Activated CD8-positive, alpha-beta memory T cell treated with anti-CD3 and anti-CD28 coated beads, Interleukin-2, amount 10 ng/mL, durations not matched to agents 7 days and 5 days (primary cell): ENCODE results near the gene KRIT1. TPM values are rescaled to one million over a fixed set of nuclear protein-coding genes. Genes with fewer than 3 reads are reported as not detected.
"Not testable (repeated sequence)": the region's sequence is repeated elsewhere in the genome, so short reads cannot be mapped to it uniquely, and the experiment has no call there.

Experiments used
- ATAC-seq: fragments of 150-1000 bp; cut with Tn5 transposase; one replicate; pipeline ENCODE4 v1.10.0; 2021; ENCODE audit warnings: moderate library complexity
- CTCF ChIA-PET: fragments of 350-600 bp; sonication (Branson Sonifier 250); formaldehyde crosslinking; loops from one replicate; lab custom pipeline; 2021; ENCODE audit warnings: antibody characterized with exemption; lab: Charles Lee
- DNase-seq: peaks from one replicate; pipeline ENCODE4 v3.0.0-alpha.2; 2020
- H3K27ac Mint-ChIP-seq: one replicate; pipeline ENCODE4 v1.8.0; 2021; ENCODE audit warnings: mild to moderate bottlenecking, mixed read lengths
- H3K27me3 Mint-ChIP-seq: one replicate; pipeline ENCODE4 v1.8.0; 2021; ENCODE audit warnings: mixed read lengths
- H3K36me3 Mint-ChIP-seq: one replicate; pipeline ENCODE4 v1.8.0; 2021; ENCODE audit warnings: mild to moderate bottlenecking, mixed read lengths
- H3K4me1 Mint-ChIP-seq: one replicate; pipeline ENCODE4 v1.8.0; 2021; ENCODE audit warnings: mixed read lengths
- H3K4me3 Mint-ChIP-seq: one replicate; pipeline ENCODE4 v1.8.0; 2021; ENCODE audit warnings: mild to moderate bottlenecking, moderate library complexity, mixed read lengths
- H3K9me3 Mint-ChIP-seq: one replicate; pipeline ENCODE4 v1.8.0; 2022; ENCODE audit warnings: low read depth, mixed read lengths
- total RNA-seq, 2 experiments: library from RNA; stranded (reverse); gene quantifications; one replicate each; pipeline ENCODE4 v1.2.3, GENCODE V29; 2021

Gene KRIT1
- total RNA-seq, 2 experiments from 2014 or later, result 45.4 to 46.4 TPM

GRCh38 chr7:92230547-92230946, 15.2 kb downstream of the KRIT1 start:
- H3K4me3 Mint-ChIP-seq, result no peak overlapping the region
- H3K36me3 Mint-ChIP-seq, result peaks cover 62% of the 10 kb centered on the region
- H3K27me3 Mint-ChIP-seq, result no peaks in the 10 kb centered on the region
- no peaks in the 10 kb centered on the region for H3K9me3 Mint-ChIP-seq
- no peaks in the 10 kb centered on the region for H3K4me1 Mint-ChIP-seq
- ATAC-seq (no peak), DNase-seq (no peak)
- no peak overlapping the region for H3K27ac Mint-ChIP-seq
- CTCF ChIA-PET, result interaction anchor here (1.4 kb wide), 1 partner anchor 218 kb away, joined by 4 read pairs; no protein-coding TSS in a partner anchor

DNA sequence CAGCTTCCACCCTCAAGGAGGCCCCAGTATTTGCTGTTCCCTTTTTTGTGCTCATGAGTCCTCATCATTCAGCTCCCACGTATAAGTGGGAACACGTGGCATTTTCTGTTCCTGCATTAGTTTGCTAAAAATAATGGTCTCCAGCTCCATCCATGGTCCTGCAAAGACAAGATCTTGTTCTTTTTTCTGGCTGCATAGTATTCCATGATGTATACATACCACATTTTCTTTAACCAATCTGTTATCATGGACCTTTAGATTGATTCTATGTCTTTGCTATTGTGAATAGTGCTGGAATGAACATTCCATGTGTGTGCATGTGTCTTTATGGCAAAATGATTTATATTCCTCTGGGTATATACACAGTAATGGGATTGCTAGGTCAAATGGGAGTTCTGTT, 17.0 kb downstream of the KRIT1 start:
- ATAC-seq, result no peak
- CTCF ChIA-PET, result no interaction called here

GRCh38 chr7:92228100-92228499, 17.6 kb downstream of the KRIT1 start:
- no peak for ATAC-seq
- Mint-ChIP-seq H3K36me3 (peaks cover 52% of the 10 kb centered on the region), H3K27me3 (no peaks in the 10 kb centered on the region), H3K4me1 (no peaks in the 10 kb centered on the region), H3K27ac (peak overlapping the region; percentile 40), H3K9me3 (no peaks in the 10 kb centered on the region), H3K4me3 (no peak overlapping the region)
- DNase-seq, result no peak
- CTCF ChIA-PET, result no interaction called here

More for the DNA sequence above, 17.0 kb downstream of the KRIT1 start:
- H3K36me3 Mint-ChIP-seq, result peaks cover 55% of the 10 kb centered on the region
- H3K9me3 Mint-ChIP-seq, result no peaks in the 10 kb centered on the region
- H3K27me3 Mint-ChIP-seq, result no peaks in the 10 kb centered on the region
- DNase-seq, result no peak
- no peak overlapping the region for H3K27ac Mint-ChIP-seq
- no peak overlapping the region for H3K4me3 Mint-ChIP-seq
- H3K4me1 Mint-ChIP-seq, result no peaks in the 10 kb centered on the region

- DNase-seq (no peak), ATAC-seq (no peak)
- H3K27ac Mint-ChIP-seq, result no peak overlapping the region
- H3K9me3 Mint-ChIP-seq, result no peaks in the 10 kb centered on the region
- peaks cover 49% of the 10 kb centered on the region for H3K36me3 Mint-ChIP-seq
- CTCF ChIA-PET, result no interaction called here
- H3K4me3 Mint-ChIP-seq, result no peak overlapping the region
- H3K4me1 Mint-ChIP-seq, result no peaks in the 10 kb centered on the region
- no peaks in the 10 kb centered on the region for H3K27me3 Mint-ChIP-seq
Observed at GRCh38 chr7:92226981-92227380, 18.7 kb downstream of the KRIT1 start.

GRCh38 chr7:92221766-92222165, 23.9 kb downstream of the KRIT1 start:
- H3K27me3 Mint-ChIP-seq, result no peaks in the 10 kb centered on the region
- CTCF ChIA-PET, result no interaction called here
- peaks cover 51% of the 10 kb centered on the region for H3K36me3 Mint-ChIP-seq
- no peak for ATAC-seq
- no peak for DNase-seq
- no peak overlapping the region for H3K27ac Mint-ChIP-seq
- no peaks in the 10 kb centered on the region for H3K9me3 Mint-ChIP-seq
- no peaks in the 10 kb centered on the region for H3K4me1 Mint-ChIP-seq
- no peak overlapping the region for H3K4me3 Mint-ChIP-seq

- DNase-seq, result no peak
- H3K27me3 Mint-ChIP-seq, result no peaks in the 10 kb centered on the region
- peaks cover 67% of the 10 kb centered on the region for H3K36me3 Mint-ChIP-seq
- CTCF ChIA-PET, result interaction anchor here (1.1 kb wide), 2 partner anchors 13 to 17 kb away, joined by 3 read pairs; no protein-coding TSS in a partner anchor
- ATAC-seq, result no peak
- peaks cover 9% of the 10 kb centered on the region for H3K9me3 Mint-ChIP-seq
- H3K4me1 Mint-ChIP-seq, result peaks cover 9% of the 10 kb centered on the region
- no peak overlapping the region for H3K27ac Mint-ChIP-seq
- H3K4me3 Mint-ChIP-seq, result no peak overlapping the region
Observed at GRCh38 chr7:92206672-92207071, 39.0 kb downstream of the KRIT1 start.

- Mint-ChIP-seq H3K4me1 (peaks cover 9% of the 10 kb centered on the region), H3K27me3 (no peaks in the 10 kb centered on the region), H3K9me3 (peaks cover 9% of the 10 kb centered on the region), H3K36me3 (peaks cover 62% of the 10 kb centered on the region), H3K4me3 (no peak overlapping the region), H3K27ac (no peak overlapping the region)
- CTCF ChIA-PET, result interaction anchor here (1.1 to 1.7 kb wide), 2 partner anchors 9 to 18 kb away, joined by 3 read pairs; no protein-coding TSS in a partner anchor
- ATAC-seq (no peak), DNase-seq (no peak)
Observed at GRCh38 chr7:92205987-92206386, 39.7 kb downstream of the KRIT1 start.

GRCh38 chr7:92200791-92201190, 44.9 kb downstream of the KRIT1 start:
- Mint-ChIP-seq H3K27me3 (no peaks in the 10 kb centered on the region), H3K9me3 (no peaks in the 10 kb centered on the region), H3K4me3 (no peak overlapping the region), H3K36me3 (peaks cover 38% of the 10 kb centered on the region), H3K4me1 (no peaks in the 10 kb centered on the region), H3K27ac (no peak overlapping the region)
- ATAC-seq (no peak), DNase-seq (no peak)
- CTCF ChIA-PET, result interaction anchor here (1.0 to 1.6 kb wide), 2 partner anchors 9 to 246 kb away, joined by 3 read pairs; partner anchors contain the start of gene GATAD1

DNA sequence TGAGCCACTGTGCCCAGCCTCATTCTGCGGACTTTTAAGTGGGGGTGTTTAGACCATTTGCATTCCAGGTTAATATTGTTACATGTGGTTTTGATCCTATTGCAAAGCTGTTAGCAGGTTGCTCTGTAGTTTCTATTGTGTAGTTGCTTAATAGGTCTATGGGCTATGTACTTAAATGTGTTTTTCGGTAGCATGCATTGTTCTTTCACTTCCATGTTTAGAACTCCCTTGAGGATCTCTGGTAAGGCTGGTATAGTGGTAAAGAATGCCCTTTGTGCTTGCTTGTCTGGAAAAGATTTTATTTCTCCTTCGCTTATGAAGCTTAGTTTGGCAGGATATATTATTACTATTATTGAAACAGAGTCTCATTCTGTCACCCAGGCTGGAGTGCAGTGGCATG, 53.4 kb downstream of the KRIT1 start:
- DNase-seq, result no peak
- CTCF ChIA-PET, result interaction anchor here (1.0 to 1.8 kb wide), 2 partner anchors 8 to 15 kb away, joined by 3 read pairs; no protein-coding TSS in a partner anchor
- peaks cover 36% of the 10 kb centered on the region for H3K36me3 Mint-ChIP-seq
- H3K27ac Mint-ChIP-seq, result no peak overlapping the region
- no peaks in the 10 kb centered on the region for H3K27me3 Mint-ChIP-seq
- ATAC-seq, result no peak
- H3K4me3 Mint-ChIP-seq, result no peak overlapping the region
- no peaks in the 10 kb centered on the region for H3K4me1 Mint-ChIP-seq
- H3K9me3 Mint-ChIP-seq, result peaks cover 12% of the 10 kb centered on the region

DNA sequence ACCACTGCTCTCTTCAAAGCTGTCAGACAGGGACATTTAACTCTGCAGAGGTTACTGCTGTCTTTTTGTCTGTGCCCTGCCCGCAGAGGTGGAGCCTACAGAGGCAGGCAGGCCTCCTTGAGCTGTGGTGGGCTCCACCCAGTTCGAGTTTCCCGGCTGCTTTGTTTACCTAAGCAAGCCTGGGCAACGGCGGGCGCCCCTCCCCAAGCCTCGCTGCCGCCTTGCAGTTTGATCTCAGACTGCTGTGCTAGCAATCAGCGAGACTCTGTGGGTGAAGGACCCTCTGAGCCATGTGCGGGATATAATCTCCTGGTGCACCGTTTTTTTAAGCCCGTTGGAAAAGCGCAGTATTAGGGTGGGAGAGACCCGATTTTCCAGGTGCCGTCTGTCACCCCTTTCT, 56.5 kb downstream of the KRIT1 start:
- H3K27ac Mint-ChIP-seq, DNase-seq, H3K4me1 Mint-ChIP-seq, CTCF ChIA-PET, H3K4me3 Mint-ChIP-seq, H3K27me3 Mint-ChIP-seq, ATAC-seq: not testable (repeated sequence)
- peaks cover 21% of the 10 kb centered on the region for H3K36me3 Mint-ChIP-seq
- peaks cover 12% of the 10 kb centered on the region for H3K9me3 Mint-ChIP-seq

- H3K9me3 Mint-ChIP-seq, ATAC-seq, H3K36me3 Mint-ChIP-seq, CTCF ChIA-PET, H3K4me3 Mint-ChIP-seq, H3K27ac Mint-ChIP-seq, DNase-seq, H3K4me1 Mint-ChIP-seq: not testable (repeated sequence)
- H3K27me3 Mint-ChIP-seq, result peaks cover 12% of the 10 kb centered on the region
Observed at GRCh38 chr7:92184294-92184693, 61.4 kb downstream of the KRIT1 start.

DNA sequence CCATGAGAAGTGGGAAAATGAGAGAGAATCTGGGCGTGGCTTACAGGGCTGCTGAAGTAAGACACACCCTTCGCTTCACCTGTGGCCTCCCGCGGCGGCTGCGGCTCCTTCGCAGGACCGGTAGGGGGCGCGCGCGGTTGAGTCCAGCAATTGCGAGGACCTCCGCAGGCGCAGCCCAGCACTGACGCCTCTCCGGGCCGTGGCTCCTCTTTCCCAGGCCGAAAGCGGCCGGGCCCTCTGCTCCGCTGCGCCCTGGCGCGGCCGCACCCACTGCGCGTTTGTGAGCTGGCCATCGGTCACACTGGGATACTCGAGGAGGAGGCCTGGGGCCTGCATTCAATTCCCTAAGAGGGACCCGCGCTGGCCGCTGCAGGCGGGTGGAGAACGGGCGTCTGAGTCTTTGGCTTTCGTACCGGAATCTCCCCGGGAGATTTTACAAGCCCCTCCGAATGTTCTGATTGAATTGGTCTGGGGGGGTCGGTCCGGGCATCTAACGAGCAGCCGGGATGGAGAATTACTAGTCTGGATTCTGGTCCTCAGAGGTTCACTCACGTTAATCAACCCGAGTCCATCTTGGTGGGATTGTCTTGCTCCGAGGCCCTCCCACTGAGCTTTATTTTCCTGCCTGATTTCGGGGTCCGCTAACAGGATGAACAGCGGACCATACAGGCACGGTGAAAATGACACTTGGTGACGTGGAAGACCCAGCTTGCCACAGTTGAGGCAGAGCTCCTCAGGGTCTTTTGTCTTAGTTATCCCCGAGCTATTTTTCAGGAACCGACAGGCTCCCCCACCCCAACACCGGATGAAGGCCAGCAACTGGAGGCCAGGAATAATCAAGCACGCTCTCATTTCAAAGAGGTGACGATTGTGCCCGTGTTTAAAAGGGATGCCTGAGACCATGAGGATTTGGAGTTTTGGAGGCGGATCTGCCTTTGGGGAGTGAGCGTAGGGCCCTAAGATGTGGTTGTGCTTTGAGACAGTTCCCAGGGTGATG, 66.5 kb downstream of the KRIT1 start, which contains the start of gene LRRD1:
Gene LRRD1, minus strand, starts transcription at position 215 of the 997 bp plus-strand sequence. CDS start 13,940 bp downstream, outside the sequence.
- Mint-ChIP-seq H3K27me3 (peaks cover 22% of the 10 kb centered on the region), H3K27ac (no peak within 1 kb of the TSS), H3K9me3 (no peaks in the 10 kb centered on the region), H3K36me3 (no peaks in the 10 kb centered on the region), H3K4me1 (peaks cover 11% of the 10 kb centered on the region), H3K4me3 (peak within 1 kb of the TSS; percentile 70)
- DNase-seq, result peak; percentile 93
- CTCF ChIA-PET, result interaction anchor here (0.7 to 1.5 kb wide), 10 partner anchors 9 to 298 kb away, joined by 3 to 19 read pairs (median 4); partner anchors contain the start of gene GATAD1
- peak; percentile 100 for ATAC-seq

DNA sequence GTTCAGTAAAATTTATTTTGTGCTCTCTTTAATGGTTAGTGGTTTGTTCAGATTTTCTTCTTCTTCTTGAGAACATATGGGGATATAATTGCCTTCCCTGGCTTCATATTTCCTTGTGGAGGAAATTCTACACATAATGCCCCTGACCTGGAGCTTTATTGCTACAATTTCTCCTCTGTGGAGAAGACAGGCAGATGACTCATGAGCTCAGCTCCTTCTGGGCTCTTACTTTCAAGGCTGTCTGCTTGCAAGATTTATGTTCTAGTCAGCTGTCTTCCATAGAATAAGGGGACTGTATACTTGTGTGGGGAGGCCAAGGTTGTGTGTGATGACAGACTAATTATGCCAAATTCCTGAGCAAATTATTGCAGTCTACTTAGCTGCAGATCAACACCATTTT, 68.4 kb downstream of the KRIT1 start:
- CTCF ChIA-PET, result interaction anchor here (1.1 kb wide), 1 partner anchor 15 kb away, joined by 3 read pairs; no protein-coding TSS in a partner anchor
- Mint-ChIP-seq H3K4me1 (peaks cover 11% of the 10 kb centered on the region), H3K9me3 (no peaks in the 10 kb centered on the region), H3K36me3 (no peaks in the 10 kb centered on the region), H3K4me3 (no peak overlapping the region), H3K27me3 (peaks cover 32% of the 10 kb centered on the region), H3K27ac (no peak overlapping the region)
- ATAC-seq (no peak), DNase-seq (no peak)
